ENCODE data around the gene STX16.
A peak's percentile ranks its signal among the peaks of the same experiment; 100 is the strongest.

Gene STX16

GRCh38 chr20:58675641-58676040 lies 24.6 kb downstream of the STX16 start:
- DNase-seq (ENCODE audit: low read depth in 2 of 2): no peak

GRCh38 chr20:58676161-58676560 lies 25.1 kb downstream of the STX16 start:
- no peak for DNase-seq (ENCODE audit: low read depth in 2 of 2)

- DNase-seq (ENCODE audit: low read depth in 2 of 2): no peak
Measured at GRCh38 chr20:58677079-58677604, 26.1 kb downstream of the STX16 start.

GRCh38 chr20:58677808-58678207 lies 26.7 kb downstream of the STX16 start:
- DNase-seq (ENCODE audit: low read depth in 2 of 2): no peak

GRCh38 chr20:58678806-58679205 lies 27.7 kb downstream of the STX16 start:
- no peak for DNase-seq (ENCODE audit: low read depth in 2 of 2)

- DNase-seq (ENCODE audit: low read depth in 2 of 2): no peak
Measured at GRCh38 chr20:58682656-58683531, 31.8 kb downstream of the STX16 start.

- no peak for DNase-seq (ENCODE audit: low read depth in 2 of 2)
Measured at GRCh38 chr20:58684291-58684690, 33.2 kb downstream of the STX16 start.

- DNase-seq (ENCODE audit: low read depth in 2 of 2): no peak
Measured at GRCh38 chr20:58685988-58686387, 34.9 kb downstream of the STX16 start.

- no peak for DNase-seq (ENCODE audit: low read depth in 2 of 2)
Measured at GRCh38 chr20:58688414-58688813, 37.3 kb downstream of the STX16 start.

- DNase-seq (ENCODE audit: low read depth in 2 of 2): no peak
Measured at GRCh38 chr20:58688840-58689239, 37.8 kb downstream of the STX16 start.

GRCh38 chr20:58690396-58691135 lies 39.5 kb downstream of the STX16 start:
- DNase-seq (ENCODE audit: low read depth in 2 of 2): no peak

GRCh38 chr20:58691773-58692578 lies 40.9 kb downstream of the STX16 start:
- DNase-seq (ENCODE audit: low read depth in 2 of 2): no peak

GRCh38 chr20:58692579-58693225 lies 41.6 kb downstream of the STX16 start, which contains the start of gene NPEPL1:
Gene NPEPL1, plus strand, starts transcription at chr20:58692800. Its CDS starts 101 bp downstream, at chr20:58692901.
- DNase-seq (ENCODE audit: low read depth in 2 of 2): peak; percentile 55 to 62

GRCh38 chr20:58693226-58694006 lies 42.3 kb downstream of the STX16 start:
- DNase-seq (ENCODE audit: low read depth in 2 of 2): peak in 1 of 2 donors; percentile 7

GRCh38 chr20:58694241-58695083 lies 43.4 kb downstream of the STX16 start:
- DNase-seq (ENCODE audit: low read depth in 2 of 2): no peak

- no peak for DNase-seq (ENCODE audit: low read depth in 2 of 2)
Measured at GRCh38 chr20:58695084-58695722, 44.1 kb downstream of the STX16 start.

- DNase-seq (ENCODE audit: low read depth in 2 of 2): no peak
Measured at GRCh38 chr20:58695895-58696375, 44.9 kb downstream of the STX16 start.

- DNase-seq (ENCODE audit: low read depth in 2 of 2): no peak
Measured at GRCh38 chr20:58696411-58696961, 45.4 kb downstream of the STX16 start.

Measured in stimulated activated CD4-positive, alpha-beta T cell treated with anti-CD3 and anti-CD28 coated beads, Interleukin-4, amount 100 ng/mL, for 48 hours (primary cell).